OCI-M1 (cell line): ENCODE data around the gene HS3ST1.

Experiments
- DNase-seq: peaks from one replicate; lab custom pipeline; 2025; lab: John Stamatoyannopoulos, UW

The HS3ST1 gene

GRCh38 chr4:11431111-11431510, 2.4 kb upstream of the HS3ST1 start:
- DNase-seq, result no peak

- DNase-seq, result no peak
Observed at GRCh38 chr4:11430536-11430935, 1.8 kb upstream of the HS3ST1 start.

- no peak for DNase-seq
Observed at GRCh38 chr4:11429699-11430045, 978 bp upstream of the HS3ST1 start.

GRCh38 chr4:11428899-11429698, 405 bp upstream of the HS3ST1 start:
- no peak for DNase-seq

GRCh38 chr4:11427121-11427996, 1.3 kb downstream of the HS3ST1 start:
- no peak for DNase-seq

GRCh38 chr4:11426731-11427120, 2.0 kb downstream of the HS3ST1 start:
- no peak for DNase-seq

GRCh38 chr4:11426003-11426402, 2.7 kb downstream of the HS3ST1 start:
- no peak for DNase-seq

GRCh38 chr4:11424856-11425255, 3.8 kb downstream of the HS3ST1 start:
- no peak for DNase-seq

- DNase-seq, result peak; percentile 61
Observed at GRCh38 chr4:11424000-11424399, 4.7 kb downstream of the HS3ST1 start.

GRCh38 chr4:11423465-11423864, 5.2 kb downstream of the HS3ST1 start:
- DNase-seq, result no peak

GRCh38 chr4:11421116-11421515, 7.6 kb downstream of the HS3ST1 start:
- peak; percentile 4 for DNase-seq

GRCh38 chr4:11420327-11420726, 8.4 kb downstream of the HS3ST1 start:
- no peak for DNase-seq

GRCh38 chr4:11418610-11419009, 10.1 kb downstream of the HS3ST1 start:
- DNase-seq, result peak; percentile 13

GRCh38 chr4:11416767-11417113, 12.0 kb downstream of the HS3ST1 start:
- no peak for DNase-seq

- no peak for DNase-seq
Observed at GRCh38 chr4:11416071-11416766, 12.5 kb downstream of the HS3ST1 start.

GRCh38 chr4:11415409-11416070, 13.2 kb downstream of the HS3ST1 start:
- DNase-seq, result no peak

- no peak for DNase-seq
Observed at GRCh38 chr4:11412211-11412610, 16.5 kb downstream of the HS3ST1 start.

- DNase-seq, result no peak
Observed at GRCh38 chr4:11409632-11410031, 19.1 kb downstream of the HS3ST1 start.

GRCh38 chr4:11408233-11408967, 20.3 kb downstream of the HS3ST1 start:
- no peak for DNase-seq

GRCh38 chr4:11407551-11407950, 21.1 kb downstream of the HS3ST1 start:
- DNase-seq, result no peak

GRCh38 chr4:11404431-11404830, 24.3 kb downstream of the HS3ST1 start:
- no peak for DNase-seq

- DNase-seq, result no peak
Observed at GRCh38 chr4:11402192-11402591, 26.5 kb downstream of the HS3ST1 start.
